Inflammatory macrophage (primary cell): ENCODE measurements around the gene TBC1D22A.
"Not testable (repeated sequence)": the region's sequence is repeated elsewhere in the genome, so short reads cannot be mapped to it uniquely, and the experiment has no call there.

Experiments
- DNase-seq, 2 donors: peaks; one replicate each; pipeline ENCODE4 v3.0.0-alpha.2; 2020 to 2022

TBC1D22A gene

GRCh38 chr22:46815132-46815531 is 52.7 kb downstream of the TBC1D22A start:
- no peak for DNase-seq

GRCh38 chr22:46815559-46815895 is 53.1 kb downstream of the TBC1D22A start:
- no peak for DNase-seq

GRCh38 chr22:46815896-46816731 is 53.7 kb downstream of the TBC1D22A start:
- DNase-seq, result peak; percentile 61 to 71

- not testable (repeated sequence) for DNase-seq
Observed at GRCh38 chr22:46817390-46817789, 54.9 kb downstream of the TBC1D22A start.

- no peak for DNase-seq
Observed at GRCh38 chr22:46823248-46823647, 60.8 kb downstream of the TBC1D22A start.

- DNase-seq, result no peak
Observed at GRCh38 chr22:46823654-46824053, 61.2 kb downstream of the TBC1D22A start.

GRCh38 chr22:46824344-46824909 is 62.0 kb downstream of the TBC1D22A start:
- DNase-seq, result no peak

- no peak for DNase-seq
Observed at GRCh38 chr22:46824980-46825544, 62.6 kb downstream of the TBC1D22A start.

- DNase-seq, result no peak
Observed at GRCh38 chr22:46826438-46827135, 64.1 kb downstream of the TBC1D22A start.

- DNase-seq, result no peak
Observed at GRCh38 chr22:46827136-46827780, 64.8 kb downstream of the TBC1D22A start.

GRCh38 chr22:46827781-46828180 is 65.3 kb downstream of the TBC1D22A start:
- no peak for DNase-seq

GRCh38 chr22:46828323-46828900 is 66.0 kb downstream of the TBC1D22A start:
- no peak for DNase-seq

- DNase-seq, result no peak
Observed at GRCh38 chr22:46829117-46829891, 66.9 kb downstream of the TBC1D22A start.

- DNase-seq, result peak; percentile 77 to 87
Observed at GRCh38 chr22:46829941-46830715, 67.7 kb downstream of the TBC1D22A start.

- DNase-seq, result peak; percentile 14 to 55
Observed at GRCh38 chr22:46830841-46831240, 68.4 kb downstream of the TBC1D22A start.

- DNase-seq, result peak; percentile 6 to 37
Observed at GRCh38 chr22:46833228-46833627, 70.8 kb downstream of the TBC1D22A start.

- peak; percentile 66 to 86 for DNase-seq
Observed at GRCh38 chr22:46834021-46834737, 71.7 kb downstream of the TBC1D22A start.

- no peak for DNase-seq
Observed at GRCh38 chr22:46835288-46835687, 72.8 kb downstream of the TBC1D22A start.

- no peak for DNase-seq
Observed at GRCh38 chr22:46835693-46836092, 73.2 kb downstream of the TBC1D22A start.

GRCh38 chr22:46841522-46841921 is 79.1 kb downstream of the TBC1D22A start:
- no peak for DNase-seq
